Loucy (cell line): ENCODE data around the gene MPIG6B.
A peak's percentile ranks its signal among the peaks of the same experiment; 100 is the strongest.

Experiments
- H2AFZ ChIP-seq: fragments of 200-600 bp; sonication (generic); 2 replicates; pipeline ENCODE4 v1.6.0; 2016; ENCODE audit warnings: antibody characterized with exemption, mild to moderate bottlenecking, low read length, moderate library complexity
- H3F3A ChIP-seq: fragments of 200-600 bp; 2 replicates; pipeline ENCODE4 v1.6.0; 2016; ENCODE audit warnings: antibody characterized with exemption, low read depth, mild to moderate bottlenecking
- H3K27me3 ChIP-seq: fragments of 200-600 bp; sonication (generic); 2 replicates; pipeline ENCODE4 v1.6.1; 2014; ENCODE audit warnings: low read length, mild to moderate bottlenecking; ENCODE audit not compliant: insufficient read depth, poor library complexity, severe bottlenecking
- H3K36me3 ChIP-seq: fragments of 200-600 bp; sonication (generic); 2 replicates; pipeline ENCODE4 v1.6.1; 2016; ENCODE audit warnings: low read length; ENCODE audit not compliant: insufficient read depth
- H3K4me1 ChIP-seq: fragments of 200-600 bp; sonication (generic); 2 replicates; pipeline ENCODE4 v1.5.1; 2014; ENCODE audit warnings: low read length, mild to moderate bottlenecking; ENCODE audit not compliant: insufficient read depth, poor library complexity, severe bottlenecking
- H3K4me2 ChIP-seq: fragments of 200-600 bp; sonication (generic); 2 replicates; pipeline ENCODE4 v1.6.0; 2014; ENCODE audit warnings: antibody characterized with exemption, low read length, low read depth, mild to moderate bottlenecking; ENCODE audit not compliant: poor library complexity, severe bottlenecking
- H3K4me3 ChIP-seq: fragments of 200-600 bp; sonication (generic); 2 replicates; pipeline ENCODE4 v1.5.1; 2014; ENCODE audit warnings: low read length, mild to moderate bottlenecking, mixed read lengths; ENCODE audit not compliant: poor library complexity, severe bottlenecking
- H3K79me2 ChIP-seq: fragments of 200-600 bp; sonication (generic); 2 replicates; pipeline ENCODE4 v1.6.1; 2014; ENCODE audit warnings: low read length; ENCODE audit not compliant: insufficient read depth
- H3K9ac ChIP-seq: fragments of 200-600 bp; sonication (generic); 2 replicates; pipeline ENCODE4 v1.6.0; 2014; ENCODE audit warnings: mild to moderate bottlenecking, low read depth, low read length, moderate library complexity; ENCODE audit not compliant: poor library complexity, severe bottlenecking
- H3K9me2 ChIP-seq: fragments of 200-600 bp; sonication (generic); replicated peaks from 2 replicates; pipeline ENCODE4 v1.6.1; 2016; ENCODE audit warnings: low read depth, low read length, mixed read lengths
- H3K9me3 ChIP-seq: fragments of 200-600 bp; sonication (generic); 2 replicates; pipeline ENCODE4 v1.6.1; 2014; ENCODE audit warnings: mild to moderate bottlenecking, antibody characterized with exemption, low read length, low read depth; ENCODE audit not compliant: insufficient read depth
- H4K20me1 ChIP-seq: fragments of 200-600 bp; sonication (generic); 2 replicates; pipeline ENCODE4 v1.6.0; 2014; ENCODE audit warnings: antibody characterized with exemption, low read length, mild to moderate bottlenecking; ENCODE audit not compliant: insufficient read depth, poor library complexity, severe bottlenecking
- EZH2phosphoT487 ChIP-seq: fragments of 200-600 bp; IDR thresholded peaks from 2 replicates; pipeline ENCODE4 v1.6.1; 2018; ENCODE audit warnings: antibody characterized with exemption, mild to moderate bottlenecking, moderate library complexity, borderline replicate concordance
- TF ChIP-seq, protein P1 (sequence below): fragments of 200-600 bp; sonication (generic); conservative IDR thresholded peaks from 2 replicates; pipeline ENCODE4 v1.5.1; 2014; ENCODE audit warnings: mild to moderate bottlenecking, antibody characterized with exemption, low read length

The MPIG6B gene

DNA sequence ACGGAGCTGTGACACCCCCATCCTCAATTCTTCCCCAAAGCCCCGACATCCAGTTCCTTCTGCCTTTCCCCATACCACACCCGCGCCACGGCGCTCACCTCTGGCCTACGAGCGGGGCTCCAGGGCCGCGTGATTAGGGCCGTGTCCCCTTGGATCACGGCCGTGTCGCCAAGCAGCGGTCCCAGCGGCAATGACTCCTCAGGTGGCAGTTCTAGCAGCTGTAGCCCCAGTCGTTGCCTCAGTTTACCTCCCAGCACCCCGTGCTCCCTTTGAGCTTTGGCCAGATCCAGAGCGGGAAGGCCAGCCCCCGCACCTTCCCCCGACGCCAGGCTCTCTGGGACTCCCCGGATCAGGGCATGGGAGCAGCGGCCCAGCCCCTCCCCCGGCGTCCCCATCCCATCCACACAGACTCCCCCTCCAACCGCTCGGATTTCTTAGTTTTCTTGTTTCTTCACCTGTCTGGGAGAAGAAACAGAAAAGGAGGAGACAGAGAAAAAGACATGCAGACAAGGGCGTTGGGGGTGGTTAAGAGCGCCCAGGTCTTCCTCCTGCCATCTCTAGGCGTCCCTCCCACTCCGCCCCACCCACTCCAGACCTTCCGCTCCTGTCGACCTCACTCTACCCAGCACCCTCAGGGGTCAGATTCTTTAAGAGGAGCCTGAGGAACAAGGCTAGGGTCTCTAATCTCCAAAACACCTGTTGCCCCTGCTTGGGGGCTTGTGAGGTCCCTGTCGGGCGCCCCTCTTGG, 5.8 kb downstream of the MPIG6B start, which contains the start of gene DDAH2:
DDAH2 (minus strand) TSS at position 533 of the 748 bp plus-strand sequence; CDS start at position 395, 138 bp downstream.
- Histone ChIP-seq H2AFZ (peak within 1 kb of the TSS; percentile 45; the same call in 1 of the 2 replicates), H3K79me2 (peaks cover 65% of the 10 kb centered on the region), H3K9ac (peak within 1 kb of the TSS; percentile 89), H3F3A (peaks cover 17% of the 10 kb centered on the region; the same call in 1 of the 2 replicates), H3K4me3 (peak within 1 kb of the TSS; percentile 94), H3K4me2 (peak within 1 kb of the TSS; percentile 85), H3K36me3 (peaks cover 38% of the 10 kb centered on the region), H3K4me1 (peaks cover 58% of the 10 kb centered on the region), H4K20me1 (peaks cover 36% of the 10 kb centered on the region), H3K9me2 (no peaks in the 10 kb centered on the region), H3K9me3 (no peaks in the 10 kb centered on the region), H3K27me3 (no peaks in the 10 kb centered on the region)
- no peak for TF ChIP-seq EZH2phosphoT487
- TF ChIP-seq, protein P1, sequence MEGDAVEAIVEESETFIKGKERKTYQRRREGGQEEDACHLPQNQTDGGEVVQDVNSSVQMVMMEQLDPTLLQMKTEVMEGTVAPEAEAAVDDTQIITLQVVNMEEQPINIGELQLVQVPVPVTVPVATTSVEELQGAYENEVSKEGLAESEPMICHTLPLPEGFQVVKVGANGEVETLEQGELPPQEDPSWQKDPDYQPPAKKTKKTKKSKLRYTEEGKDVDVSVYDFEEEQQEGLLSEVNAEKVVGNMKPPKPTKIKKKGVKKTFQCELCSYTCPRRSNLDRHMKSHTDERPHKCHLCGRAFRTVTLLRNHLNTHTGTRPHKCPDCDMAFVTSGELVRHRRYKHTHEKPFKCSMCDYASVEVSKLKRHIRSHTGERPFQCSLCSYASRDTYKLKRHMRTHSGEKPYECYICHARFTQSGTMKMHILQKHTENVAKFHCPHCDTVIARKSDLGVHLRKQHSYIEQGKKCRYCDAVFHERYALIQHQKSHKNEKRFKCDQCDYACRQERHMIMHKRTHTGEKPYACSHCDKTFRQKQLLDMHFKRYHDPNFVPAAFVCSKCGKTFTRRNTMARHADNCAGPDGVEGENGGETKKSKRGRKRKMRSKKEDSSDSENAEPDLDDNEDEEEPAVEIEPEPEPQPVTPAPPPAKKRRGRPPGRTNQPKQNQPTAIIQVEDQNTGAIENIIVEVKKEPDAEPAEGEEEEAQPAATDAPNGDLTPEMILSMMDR: no peak

DNA sequence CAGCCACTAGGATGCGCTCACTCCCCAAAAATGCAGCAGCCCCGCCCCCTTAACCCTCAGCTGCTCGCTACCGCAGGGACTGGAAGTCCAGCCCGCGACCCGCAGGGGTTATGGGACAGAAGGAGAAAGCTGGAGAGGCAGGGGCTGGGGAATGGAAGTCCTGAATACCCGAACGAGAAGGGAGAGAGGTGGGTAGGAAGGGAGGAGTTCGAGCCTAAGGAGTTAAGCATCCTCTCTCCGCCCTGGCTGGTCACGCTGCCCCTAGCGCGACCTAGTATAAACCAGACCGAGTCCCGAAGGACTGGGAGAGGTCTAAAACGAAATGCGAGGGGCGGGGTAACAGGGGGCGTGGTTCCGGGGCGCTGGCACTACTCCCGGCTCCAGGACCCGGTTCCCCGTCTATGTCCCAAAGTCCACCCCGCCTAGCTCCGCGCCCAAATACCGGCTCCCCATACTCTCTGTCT, 6.4 kb downstream of the MPIG6B start:
- Histone ChIP-seq H3K4me3 (peak overlapping the region; percentile 94), H3K27me3 (no peaks in the 10 kb centered on the region), H3K4me2 (peak overlapping the region; percentile 85), H3K9me3 (no peaks in the 10 kb centered on the region), H3K36me3 (peaks cover 41% of the 10 kb centered on the region), H3F3A (peaks cover 17% of the 10 kb centered on the region; the same call in 1 of the 2 replicates), H3K9ac (peak overlapping the region; percentile 89), H4K20me1 (peaks cover 42% of the 10 kb centered on the region), H3K79me2 (peaks cover 71% of the 10 kb centered on the region), H2AFZ (peak overlapping the region; percentile 45; the same call in 1 of the 2 replicates), H3K9me2 (no peaks in the 10 kb centered on the region), H3K4me1 (peaks cover 64% of the 10 kb centered on the region)
- TF ChIP-seq, protein P1: peak; percentile 96
- no peak for TF ChIP-seq EZH2phosphoT487

DNA sequence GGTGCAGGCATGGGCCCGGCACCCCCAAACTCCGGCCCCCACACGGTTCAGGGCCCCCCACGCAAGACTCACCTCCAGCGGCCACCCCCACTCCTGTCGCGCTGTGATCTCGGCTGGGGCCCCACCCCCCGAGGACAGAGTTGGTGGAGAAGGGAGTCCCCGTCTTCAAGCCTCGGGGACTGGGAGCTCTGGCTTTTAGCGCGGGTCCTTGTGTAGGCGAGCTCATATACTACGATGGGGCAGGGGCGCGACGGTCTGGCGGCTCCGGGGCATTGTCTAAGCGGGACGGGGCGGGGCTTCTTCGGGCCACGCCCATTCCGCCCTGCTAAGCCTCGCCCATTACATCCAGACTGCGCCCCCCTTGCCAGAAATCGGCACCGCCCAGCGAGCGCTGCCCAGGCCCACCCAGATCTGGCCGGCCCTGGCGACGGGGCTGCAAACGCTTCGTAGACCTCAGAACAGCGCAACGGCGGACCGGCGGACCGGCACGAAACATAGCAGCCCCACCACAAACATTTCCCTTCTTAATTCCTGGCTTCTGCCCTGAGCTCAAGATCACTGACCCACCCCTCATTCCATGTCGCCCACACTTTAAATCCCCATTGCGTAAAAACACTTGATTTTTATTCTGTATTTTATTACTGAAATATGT, 6.9 kb downstream of the MPIG6B start:
- Histone ChIP-seq H3F3A (peaks cover 17% of the 10 kb centered on the region; the same call in 1 of the 2 replicates), H3K4me2 (peak overlapping the region; percentile 85), H4K20me1 (peaks cover 43% of the 10 kb centered on the region), H3K9me3 (no peaks in the 10 kb centered on the region), H3K36me3 (peaks cover 41% of the 10 kb centered on the region), H3K9me2 (no peaks in the 10 kb centered on the region), H3K4me1 (peaks cover 64% of the 10 kb centered on the region), H3K79me2 (peaks cover 77% of the 10 kb centered on the region), H3K9ac (peak overlapping the region; percentile 89), H3K4me3 (peak overlapping the region; percentile 94), H3K27me3 (no peaks in the 10 kb centered on the region), H2AFZ (peak overlapping the region; percentile 45; the same call in 1 of the 2 replicates)
- TF ChIP-seq, protein P1: 0 out of 2 replicates have a peak, but pooled peaks have one; percentile 1
- no peak for TF ChIP-seq EZH2phosphoT487
